NOMO-1 (cell line): ENCODE data around the gene HSPB6.
"Not testable (repeated sequence)": the region's sequence is repeated elsewhere in the genome, so short reads cannot be mapped to it uniquely, and the experiment has no call there.

Source experiments
- DNase-seq, 2 experiments: peaks; one replicate each; lab custom pipeline; 2025; ENCODE audit not compliant: unreplicated experiment in 2 of 2; lab: John Stamatoyannopoulos, UW

The HSPB6 gene

DNA sequence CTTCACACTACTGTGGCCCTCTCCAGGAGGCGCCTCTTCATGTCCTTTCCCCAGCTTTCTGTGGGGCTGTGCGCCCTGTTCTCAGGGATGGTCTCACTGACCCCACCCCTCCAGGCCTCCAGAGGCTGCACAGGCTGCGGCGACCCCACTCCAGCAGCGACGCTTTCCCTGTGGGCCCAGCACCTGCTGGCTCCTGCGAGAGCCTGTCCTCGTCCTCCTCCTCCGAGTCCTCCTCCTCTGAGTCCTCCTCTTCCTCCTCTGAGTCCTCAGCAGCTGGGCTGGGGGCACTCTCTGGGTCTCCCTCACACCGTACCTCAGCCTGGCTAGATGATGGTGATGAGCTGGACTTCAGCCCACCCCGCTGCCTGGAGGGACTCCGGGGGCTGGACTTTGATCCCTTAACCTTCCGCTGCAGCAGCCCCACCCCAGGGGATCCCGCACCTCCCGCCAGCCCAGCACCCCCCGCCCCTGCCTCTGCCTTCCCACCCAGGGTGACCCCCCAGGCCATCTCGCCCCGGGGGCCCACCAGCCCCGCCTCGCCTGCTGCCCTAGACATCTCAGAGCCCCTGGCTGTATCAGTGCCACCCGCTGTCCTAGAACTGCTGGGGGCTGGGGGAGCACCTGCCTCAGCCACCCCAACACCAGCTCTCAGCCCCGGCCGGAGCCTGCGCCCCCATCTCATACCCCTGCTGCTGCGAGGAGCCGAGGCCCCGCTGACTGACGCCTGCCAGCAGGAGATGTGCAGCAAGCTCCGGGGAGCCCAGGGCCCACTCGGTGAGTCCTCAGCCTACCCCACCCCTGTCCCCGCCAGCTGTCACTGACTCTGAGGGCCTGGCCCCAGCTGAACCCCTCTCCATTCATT, 29.7 kb upstream of the HSPB6 start:
- no peak for DNase-seq

DNA sequence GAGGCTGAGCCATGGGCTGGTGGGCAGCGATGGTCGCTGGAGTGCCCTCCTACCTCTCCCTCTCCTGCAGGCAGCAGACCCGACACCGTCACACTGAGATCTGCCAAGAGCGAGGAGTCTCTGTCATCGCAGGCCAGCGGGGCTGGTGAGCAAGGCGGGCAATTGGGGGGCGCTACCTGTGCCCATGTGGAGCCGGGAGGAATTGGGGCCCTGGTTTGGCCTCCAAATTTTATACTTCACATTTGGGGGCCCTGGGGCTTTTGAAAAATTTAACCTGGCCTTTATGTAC, 28.5 kb upstream of the HSPB6 start:
- no peak for DNase-seq

DNA sequence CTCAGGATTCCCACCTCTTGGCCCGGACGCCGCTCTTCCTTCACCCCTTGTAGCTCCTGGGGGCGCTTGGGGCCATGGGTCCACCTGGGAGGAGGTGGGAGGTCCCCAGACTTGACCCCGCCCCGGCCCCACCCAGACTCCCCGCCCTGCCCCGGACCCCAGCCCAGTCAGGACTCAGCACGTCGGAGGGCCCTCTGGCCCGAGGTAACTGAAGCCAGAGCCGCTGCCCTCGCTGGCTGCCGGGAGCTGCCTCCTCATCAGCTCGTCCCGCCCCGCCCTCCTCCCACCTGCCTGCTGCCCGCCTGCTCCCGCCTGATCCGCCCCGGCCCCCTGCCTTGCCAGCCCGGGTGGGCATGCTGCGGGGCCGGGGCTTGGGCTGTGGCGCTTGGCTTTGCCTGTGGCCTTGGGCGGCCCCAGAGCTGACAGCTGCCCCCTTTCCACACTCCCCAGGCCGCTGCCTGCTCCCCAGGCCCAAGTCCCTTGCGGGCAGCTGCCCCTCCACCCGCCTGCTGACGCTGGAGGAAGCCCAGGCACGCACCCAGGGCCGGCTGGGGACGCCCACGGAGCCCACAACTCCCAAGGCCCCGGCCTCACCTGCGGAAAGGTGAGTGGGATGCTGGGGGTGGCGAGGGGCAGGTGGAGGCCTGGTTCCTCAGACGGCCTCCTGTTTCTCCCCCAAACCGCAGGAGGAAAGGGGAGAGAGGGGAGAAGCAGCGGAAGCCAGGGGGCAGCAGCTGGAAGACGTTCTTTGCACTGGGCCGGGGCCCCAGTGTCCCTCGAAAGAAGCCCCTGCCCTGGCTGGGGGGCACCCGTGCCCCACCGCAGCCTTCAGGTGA, 27.9 kb upstream of the HSPB6 start:
- no peak for DNase-seq

DNA sequence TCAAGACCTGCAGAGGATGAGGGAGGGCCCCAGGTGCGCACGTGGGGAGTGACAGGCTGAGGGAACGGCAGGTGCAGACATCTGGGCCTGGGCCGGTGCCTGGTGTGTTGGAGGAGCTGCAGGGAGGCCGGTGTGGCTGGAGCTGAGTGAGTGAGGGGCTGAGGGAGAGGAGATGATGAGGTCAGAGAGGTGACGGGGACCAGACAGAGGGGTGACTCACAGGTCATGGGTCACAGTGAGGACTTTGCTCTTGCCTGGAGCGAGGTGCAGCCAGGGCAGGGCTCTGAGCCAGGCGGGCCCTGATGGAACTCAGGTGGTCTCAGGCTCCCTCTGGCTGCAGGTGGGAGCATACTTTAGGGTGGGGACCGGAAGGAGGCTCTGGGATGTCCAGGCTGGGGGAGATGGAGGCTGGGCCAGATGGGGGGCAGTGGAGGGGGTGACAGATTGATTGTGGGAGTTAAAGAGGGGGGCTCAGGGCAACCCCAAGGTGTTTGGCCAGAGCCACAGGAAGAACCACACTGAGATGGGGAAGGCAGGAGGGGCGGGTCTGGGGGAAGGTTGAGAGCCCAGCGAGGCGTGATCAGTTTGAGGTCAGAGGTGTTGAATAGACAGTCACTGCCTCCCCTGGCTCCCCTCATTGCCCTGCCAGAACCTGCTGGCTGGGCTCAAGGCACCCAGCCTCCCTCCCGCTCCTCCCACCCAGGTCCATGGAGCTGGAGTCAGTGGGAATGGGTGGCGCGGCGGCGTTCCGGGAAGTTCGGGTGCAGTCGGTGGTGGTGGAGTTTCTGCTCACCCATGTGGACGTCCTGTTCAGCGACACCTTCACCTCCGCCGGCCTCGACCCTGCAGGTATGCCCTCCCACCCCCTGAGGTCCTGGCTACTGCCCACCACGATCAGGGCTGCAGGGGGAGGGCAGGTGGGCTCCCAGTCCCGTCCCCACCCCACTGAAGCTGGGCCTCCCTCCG, 26.9 kb upstream of the HSPB6 start:
- no peak for DNase-seq

DNA sequence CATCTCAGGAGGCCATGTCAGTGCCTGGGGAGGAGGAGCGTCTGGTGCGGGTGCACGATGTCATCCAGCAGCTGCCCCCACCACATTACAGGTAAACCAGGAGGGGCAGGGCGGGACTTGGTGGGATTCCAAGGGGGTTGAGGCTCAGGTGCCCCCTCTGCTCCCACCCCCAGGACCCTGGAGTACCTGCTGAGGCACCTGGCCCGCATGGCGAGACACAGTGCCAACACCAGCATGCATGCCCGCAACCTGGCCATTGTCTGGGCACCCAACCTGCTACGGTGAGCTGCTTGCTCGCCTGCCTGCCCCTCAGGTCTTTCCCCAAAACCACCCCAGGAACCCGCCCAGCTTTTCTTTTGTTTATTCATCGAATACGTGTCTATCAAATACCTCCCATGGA, 25.8 kb upstream of the HSPB6 start:
- DNase-seq: no peak

DNA sequence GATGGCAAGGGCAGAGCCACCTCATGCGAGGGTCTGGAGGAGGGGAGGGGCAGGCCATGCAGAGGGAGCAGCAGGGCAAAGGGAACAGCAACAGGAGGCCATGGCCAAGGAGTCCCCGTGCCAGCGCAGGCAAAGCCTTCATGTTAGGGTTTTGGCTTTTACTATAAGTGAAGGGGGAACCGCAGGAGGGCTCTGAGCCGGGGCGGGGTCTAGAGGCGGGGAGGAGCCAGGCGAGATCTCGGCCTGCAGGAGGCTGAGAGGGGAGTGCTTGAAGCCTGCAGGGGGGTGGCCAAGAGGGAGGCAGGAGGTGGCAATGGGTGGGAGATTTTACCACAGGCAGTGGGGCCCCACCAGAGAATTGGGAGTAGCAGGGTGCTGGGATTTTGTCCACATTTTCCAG, 24.8 kb upstream of the HSPB6 start:
- no peak for DNase-seq

DNA sequence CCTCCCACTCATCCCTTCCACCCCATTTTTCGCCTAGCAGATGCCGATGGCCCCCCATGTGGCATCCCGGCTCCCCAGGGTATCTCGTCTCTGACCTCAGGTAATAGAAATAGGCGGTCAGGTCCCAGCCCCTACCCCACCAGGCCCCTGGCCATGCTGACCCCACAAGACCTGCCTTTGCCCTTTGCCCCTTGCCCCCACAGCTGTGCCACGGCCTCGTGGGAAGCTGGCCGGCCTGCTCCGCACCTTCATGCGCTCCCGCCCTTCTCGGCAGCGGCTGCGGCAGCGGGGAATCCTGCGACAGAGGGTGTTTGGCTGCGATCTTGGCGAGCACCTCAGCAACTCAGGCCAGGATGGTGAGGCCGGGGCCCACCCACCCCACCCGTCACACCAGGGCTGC, 23.9 kb upstream of the HSPB6 start:
- no peak for DNase-seq

DNA sequence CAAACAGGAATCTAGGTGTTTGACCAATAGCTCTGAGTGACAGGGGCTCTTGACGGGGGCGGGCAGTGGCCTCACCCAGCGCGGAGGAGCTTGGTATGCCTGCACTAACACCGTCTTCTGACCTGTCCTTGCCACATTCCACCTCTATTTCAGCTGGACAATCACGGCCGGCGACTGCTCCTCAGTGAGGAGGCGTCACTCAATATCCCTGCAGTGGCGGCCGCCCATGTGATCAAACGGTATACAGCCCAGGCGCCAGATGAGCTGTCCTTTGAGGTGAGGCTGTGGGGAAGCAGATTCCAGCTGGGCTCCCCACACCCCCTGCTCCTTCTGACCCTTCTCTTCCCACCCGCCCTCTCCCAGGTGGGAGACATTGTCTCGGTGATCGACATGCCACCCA, 23.2 kb upstream of the HSPB6 start:
- DNase-seq: no peak

DNA sequence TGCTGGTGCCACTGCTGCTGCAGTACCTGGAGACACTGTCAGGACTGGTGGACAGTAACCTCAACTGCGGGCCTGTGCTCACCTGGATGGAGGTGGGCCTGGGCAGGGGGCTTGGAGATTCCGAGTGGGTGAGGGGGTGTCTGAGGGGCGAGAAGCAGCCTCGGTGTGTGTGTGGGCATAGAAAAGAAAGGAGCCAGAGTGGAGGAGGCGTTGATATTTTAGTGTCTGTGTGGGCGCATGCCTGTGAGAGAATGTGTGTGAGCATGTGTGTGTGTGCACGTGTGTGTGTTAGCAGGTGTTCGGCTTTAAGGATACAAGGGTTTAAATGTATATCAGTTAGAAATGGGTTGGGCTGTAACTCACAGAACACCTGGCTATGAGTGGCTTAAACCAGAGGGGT, 22.2 kb upstream of the HSPB6 start:
- no peak for DNase-seq

DNA sequence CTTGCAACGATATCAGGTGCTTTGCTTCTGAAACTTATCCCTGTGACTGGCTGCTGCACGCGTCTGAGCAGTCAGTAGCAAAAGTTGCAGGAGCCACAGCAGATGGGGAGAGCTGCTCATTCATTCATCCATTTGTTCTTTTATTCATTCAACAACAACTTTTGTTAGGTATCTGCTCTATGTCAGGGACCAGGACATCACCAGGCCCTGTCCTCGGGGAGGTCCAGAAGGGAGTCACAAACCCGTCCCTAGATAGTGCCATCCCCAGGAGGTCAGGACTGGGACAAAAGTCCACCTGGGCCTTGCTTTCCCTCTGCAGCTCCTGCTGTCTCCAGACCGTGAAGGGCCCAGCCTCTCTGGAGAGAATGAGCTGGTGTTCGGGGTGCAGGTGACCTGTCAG, 21.1 kb upstream of the HSPB6 start:
- no peak for DNase-seq

DNA sequence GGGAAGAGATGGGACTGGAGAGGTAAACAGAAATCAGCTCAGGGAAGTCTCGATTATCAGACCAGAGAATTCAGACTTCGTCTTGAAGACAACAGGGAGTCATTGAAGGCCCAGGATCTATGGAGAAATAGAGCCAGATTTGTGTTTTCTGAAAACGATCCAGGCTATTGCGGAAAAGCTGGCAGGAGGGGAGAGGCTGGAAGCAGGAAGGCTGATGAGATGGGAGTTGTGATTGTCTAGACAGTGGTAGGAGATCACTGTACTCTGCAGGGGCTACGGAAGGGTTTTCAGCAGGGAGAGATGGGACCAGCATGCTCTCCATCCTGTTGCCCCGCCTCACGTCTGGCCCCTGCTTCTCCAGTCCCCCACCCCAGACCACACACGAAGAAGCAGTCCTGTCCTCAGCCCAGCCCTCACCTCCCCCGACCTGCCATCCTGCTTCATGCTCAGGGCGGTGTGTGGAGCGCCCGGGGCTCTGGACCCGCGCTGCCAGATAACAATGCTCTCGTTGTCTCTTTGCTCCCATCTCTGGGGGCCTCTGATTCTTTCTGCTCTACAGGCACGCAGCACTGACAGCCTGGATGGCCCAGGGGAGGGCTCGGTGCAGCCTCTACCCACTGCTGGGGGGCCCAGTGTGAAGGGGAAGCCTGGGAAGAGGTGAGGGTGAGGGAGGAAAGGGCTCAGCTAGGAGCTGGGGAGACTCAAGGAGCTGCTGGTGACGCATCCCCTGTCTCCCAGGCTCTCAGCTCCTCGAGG, 20.4 kb upstream of the HSPB6 start:
- no peak for DNase-seq

DNA sequence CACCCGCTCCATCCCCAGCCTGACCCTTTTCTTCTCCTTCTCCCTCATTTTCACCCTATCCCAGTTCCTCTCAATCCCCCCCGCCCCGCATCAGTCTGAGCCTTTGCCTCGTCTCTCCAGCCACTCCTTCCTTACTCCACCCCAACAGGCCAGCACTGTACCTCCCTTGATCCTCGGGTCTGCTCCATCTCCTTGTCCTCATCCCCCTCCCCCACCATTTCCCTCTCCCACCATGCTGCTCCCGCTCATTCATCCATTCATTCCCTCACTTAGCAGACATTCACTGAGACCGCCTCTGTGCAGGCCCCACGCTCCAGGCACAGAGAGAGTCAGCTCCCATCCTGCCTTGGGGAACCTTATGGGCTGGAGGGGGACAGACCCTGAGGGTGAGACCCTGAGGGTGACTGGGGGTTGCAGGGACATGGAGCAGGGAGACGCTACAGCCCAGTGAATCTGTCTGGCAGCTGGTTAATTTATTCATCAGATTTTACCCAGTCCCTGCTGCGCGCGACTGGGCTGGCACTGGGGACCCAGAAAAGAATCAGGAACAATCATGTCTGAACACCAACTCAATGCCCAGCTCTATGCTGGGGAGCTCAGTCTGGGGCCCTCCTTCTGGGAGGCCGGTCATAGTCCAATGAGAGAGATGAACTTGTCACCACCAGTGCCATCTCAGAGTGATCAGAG, 19.4 kb upstream of the HSPB6 start:
- DNase-seq: no peak

DNA sequence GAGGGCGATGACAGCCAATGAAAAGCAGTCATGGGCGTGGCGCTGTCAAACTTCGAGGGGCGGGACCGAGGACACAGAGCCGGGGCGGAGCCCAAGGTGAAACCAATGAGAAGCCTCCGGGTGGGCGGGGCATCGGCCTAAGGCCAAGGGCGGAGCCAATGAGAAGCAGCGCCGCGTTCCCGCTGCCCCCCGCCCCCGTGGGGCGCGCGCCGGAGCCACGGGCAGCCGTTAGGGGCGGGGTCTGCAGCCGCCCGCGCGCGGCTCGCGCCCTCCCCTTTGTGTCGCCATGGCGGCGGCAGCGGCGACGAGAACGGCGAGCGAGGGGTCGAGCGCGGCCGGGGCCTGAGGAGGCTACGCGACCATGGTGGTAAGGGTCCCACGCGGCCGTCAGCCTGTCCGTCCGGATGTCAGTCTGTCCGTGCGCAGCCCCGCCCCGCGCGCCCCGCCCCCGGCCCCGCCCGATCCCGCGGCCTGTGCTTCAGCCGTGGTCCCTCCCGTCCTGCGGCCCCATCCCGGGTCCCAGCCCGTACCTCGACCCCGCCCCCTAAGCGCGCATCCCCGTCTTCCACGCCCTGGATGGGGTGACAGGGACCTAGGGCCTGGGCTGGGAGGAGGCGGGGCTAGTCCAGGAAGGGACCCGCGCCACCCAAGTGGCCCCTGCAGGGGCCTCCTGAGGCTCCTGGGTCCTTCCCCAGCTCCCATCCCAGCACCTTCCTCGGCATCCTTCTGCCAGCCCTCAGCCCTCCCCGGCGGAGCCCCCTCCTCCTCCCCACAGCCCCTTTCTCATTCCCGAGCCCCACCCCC, 18.7 kb upstream of the HSPB6 start, which contains the start of gene ARHGAP33:
Gene ARHGAP33 (plus strand): TSS at position 267 of the 804 bp plus-strand sequence. CDS start 95 bp downstream, at position 362.
- peak; percentile 98 for DNase-seq

DNA sequence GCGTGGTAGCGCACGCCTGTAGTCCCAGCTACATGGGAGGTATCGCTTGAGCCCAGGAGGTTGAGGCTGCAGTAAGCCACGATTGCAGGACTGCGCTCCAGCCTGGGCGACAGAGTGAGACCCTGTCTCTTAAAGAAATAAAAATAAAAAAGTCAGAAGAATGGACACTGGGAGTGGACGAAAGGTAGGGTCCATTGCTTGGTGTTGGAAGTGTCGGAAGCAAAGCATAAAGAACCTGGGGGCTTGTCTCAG, 18.1 kb upstream of the HSPB6 start:
- no peak for DNase-seq

DNA sequence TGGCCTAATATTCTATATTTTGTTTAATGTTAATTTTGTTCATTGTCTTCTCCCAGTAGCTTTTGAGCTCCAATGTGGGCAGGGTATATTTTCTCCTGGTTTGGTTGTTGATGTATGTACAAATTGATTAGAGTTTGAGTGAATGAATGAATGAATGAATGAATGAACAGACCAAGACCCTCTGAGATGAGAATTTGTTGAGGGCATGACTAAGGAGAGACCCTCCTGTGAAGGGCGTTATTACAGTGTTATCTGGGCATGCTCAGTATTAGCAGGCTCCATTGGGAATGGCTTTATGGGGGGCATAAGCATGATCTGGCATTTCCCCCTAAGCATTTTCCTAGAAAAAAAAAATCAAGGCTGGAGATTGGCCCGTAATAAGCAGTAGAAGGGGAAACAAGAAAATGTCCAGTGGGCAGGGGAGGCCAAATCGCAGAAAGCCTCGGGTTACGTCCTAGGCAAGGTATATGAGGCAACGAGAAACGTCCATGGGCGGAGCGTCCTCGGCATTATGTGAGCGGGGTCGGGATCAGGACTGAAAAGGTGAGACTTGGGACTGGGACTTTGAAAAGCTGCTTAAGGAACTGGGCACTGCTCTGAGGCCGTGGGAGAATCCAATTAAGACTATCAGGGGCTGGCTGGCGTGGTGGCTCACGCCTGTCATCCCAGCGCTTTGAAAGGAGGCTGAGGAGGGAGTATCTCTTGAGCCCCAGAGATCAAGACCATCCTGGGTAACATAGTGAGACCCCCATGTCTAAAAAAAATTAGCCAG, 17.6 kb upstream of the HSPB6 start:
- no peak for DNase-seq

DNA sequence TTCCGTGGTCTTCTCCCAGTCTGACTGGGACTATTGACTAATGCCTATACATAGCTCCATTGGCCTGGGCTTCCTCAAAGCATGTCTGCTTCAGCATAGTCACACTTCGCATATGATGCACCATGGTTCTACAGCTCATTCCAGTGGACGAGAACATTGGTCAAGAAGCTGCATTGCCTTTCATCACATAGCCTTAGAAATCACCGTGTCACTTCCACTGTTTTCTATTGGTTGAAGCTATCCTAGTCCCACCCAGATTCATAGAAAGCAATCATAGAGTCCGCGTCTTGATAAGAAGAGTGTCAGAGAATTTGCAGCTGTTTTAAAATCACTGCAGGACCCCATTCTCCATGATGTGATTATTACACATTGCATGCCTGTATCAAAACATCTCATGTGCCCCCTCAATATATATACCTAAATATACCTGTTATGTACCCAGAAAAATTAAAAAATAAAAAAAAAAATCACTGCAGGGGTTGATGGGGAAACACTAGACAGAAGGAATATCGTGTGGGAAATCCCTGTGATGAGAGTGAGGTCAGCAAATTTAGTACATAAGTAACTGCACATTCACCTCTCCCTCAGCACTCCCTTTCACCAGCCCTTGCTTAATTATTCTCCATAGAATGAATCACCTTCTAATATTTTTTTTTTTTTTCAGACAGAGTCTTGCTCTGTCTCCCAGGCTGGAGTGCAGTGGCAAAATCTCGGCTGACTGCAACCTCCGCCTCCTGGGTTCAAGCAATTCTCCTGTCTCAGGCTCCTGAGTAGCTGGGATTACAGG, 16.4 kb upstream of the HSPB6 start:
- DNase-seq: no peak

DNA sequence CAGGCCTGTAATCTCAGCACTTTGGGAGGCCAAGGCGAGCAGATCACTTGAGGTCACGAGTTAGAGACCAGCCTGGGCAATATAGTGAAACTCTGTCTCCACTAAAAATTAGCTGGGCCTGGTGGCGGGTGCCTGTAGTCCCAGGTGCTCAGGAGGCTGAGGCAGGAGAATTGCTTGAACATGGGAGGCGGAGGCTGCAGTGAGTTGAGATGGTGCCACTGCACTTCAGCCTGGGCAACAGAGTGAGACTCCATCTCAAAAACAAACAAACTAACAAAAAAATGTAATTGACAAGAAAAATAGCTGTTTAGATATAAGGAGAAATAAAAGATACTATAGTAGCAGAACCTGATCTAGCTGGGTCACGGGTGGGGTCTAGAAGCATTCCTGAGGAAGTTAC, 15.5 kb upstream of the HSPB6 start:
- not testable (repeated sequence) for DNase-seq

DNA sequence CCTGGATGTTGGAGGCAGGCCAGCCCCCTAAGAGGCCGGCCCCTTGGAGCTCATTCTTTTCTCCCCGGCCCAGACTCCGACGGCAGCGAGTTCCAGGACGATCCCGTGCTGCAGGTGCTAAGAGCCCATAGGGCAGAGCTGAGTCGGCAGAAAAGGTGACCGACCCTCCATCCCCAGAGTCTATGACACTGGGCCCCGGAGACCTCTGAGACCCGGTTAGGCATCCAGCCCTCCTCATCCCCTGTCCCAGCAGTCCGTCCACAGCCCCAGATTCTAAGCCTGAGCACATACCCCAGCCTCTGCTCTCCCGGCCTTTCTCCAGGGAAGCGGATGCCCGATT, 11.2 kb upstream of the HSPB6 start:
- no peak for DNase-seq
